Measurements from ENCODE around the gene POMZP3. TPM values are rescaled to one million over a fixed set of nuclear protein-coding genes. Genes with fewer than 3 reads are reported as not detected.

Gene POMZP3
- total RNA-seq, 2 donors from 2014 or later = 5.7 to 7.7 TPM

Other genes starting within 250 kb of the POMZP3 start
- gene SSC4D, start 217.6 kb downstream of the POMZP3 start, total RNA-seq = 1 to 10 TPM in 1 of 2 donors, under 1 TPM in 1; 0.55 to 1.4 TPM
- under 1 TPM in 1 of 2 donors, not detected in 1; 0.76 TPM for gene ZP3, start 202.3 kb downstream of the POMZP3 start, total RNA-seq
- 10 to 100 TPM in 1 of 2 donors, 1 to 10 TPM in 1; 8.5 to 11.4 TPM for gene DTX2, start 165.6 kb downstream of the POMZP3 start, total RNA-seq
- 10 to 100 TPM in 1 of 2 donors, 1 to 10 TPM in 1; 3.7 to 33.8 TPM for gene UPK3B, start 116.7 kb downstream of the POMZP3 start, total RNA-seq
- gene SPDYE16, start 84.0 kb downstream of the POMZP3 start, total RNA-seq = under 1 TPM; 0.12 to 0.34 TPM